Measurements from ENCODE around the gene VPS37C.

Gene VPS37C

GRCh38 chr11:61124574-61125309 is 36.5 kb downstream of the VPS37C start:
- Histone ChIP-seq H3K4me1 (ENCODE audit: low read depth, poor library complexity, severe bottlenecking) (peaks cover 6% of the 10 kb centered on the region), H4K20me1 (ENCODE audit: insufficient read depth) (no peaks in the 10 kb centered on the region), H3K4me3 (IDR thresholded peaks at IDR 0.05; ENCODE audit: insufficient read depth, low read depth, low read length) (no peak overlapping the region), H3K9ac (no peak overlapping the region), H3K79me2 (ENCODE audit: insufficient read depth, low read depth) (no peaks in the 10 kb centered on the region), H3K27ac (no peak overlapping the region), H3K4me2 (no peak overlapping the region), H3K36me3 (ENCODE audit: insufficient read depth) (no peaks in the 10 kb centered on the region), H3K27me3 (ENCODE audit: insufficient read depth, low read depth) (no peaks in the 10 kb centered on the region), H2AFZ (ENCODE audit: low read depth) (no peak overlapping the region)
- no peak for TF ChIP-seq CTCF (conservative IDR thresholded peaks at IDR 0.05; ENCODE audit: low read depth, low read length)

- no peak overlapping the region for H2AFZ ChIP-seq (ENCODE audit: low read depth)
- no peak overlapping the region for H3K9ac ChIP-seq
- H3K36me3 ChIP-seq (ENCODE audit: insufficient read depth), result no peaks in the 10 kb centered on the region
- no peaks in the 10 kb centered on the region for H4K20me1 ChIP-seq (ENCODE audit: insufficient read depth)
- no peak overlapping the region for H3K4me2 ChIP-seq
- H3K79me2 ChIP-seq (ENCODE audit: insufficient read depth, low read depth), result no peaks in the 10 kb centered on the region
- H3K4me1 ChIP-seq (ENCODE audit: low read depth, poor library complexity, severe bottlenecking), result no peaks in the 10 kb centered on the region
- H3K27ac ChIP-seq, result no peak overlapping the region
- no peak for TF ChIP-seq CTCF (conservative IDR thresholded peaks at IDR 0.05; ENCODE audit: low read depth, low read length)
- H3K27me3 ChIP-seq (ENCODE audit: insufficient read depth, low read depth), result no peaks in the 10 kb centered on the region
- no peak overlapping the region for H3K4me3 ChIP-seq (IDR thresholded peaks at IDR 0.05; ENCODE audit: insufficient read depth, low read depth, low read length)
Measured at GRCh38 chr11:61123775-61124571, 37.3 kb downstream of the VPS37C start.

- no peak overlapping the region for H3K4me3 ChIP-seq (IDR thresholded peaks at IDR 0.05; ENCODE audit: insufficient read depth, low read depth, low read length)
- H3K27ac ChIP-seq, result no peak overlapping the region
- no peak overlapping the region for H3K9ac ChIP-seq
- no peaks in the 10 kb centered on the region for H3K27me3 ChIP-seq (ENCODE audit: insufficient read depth, low read depth)
- no peaks in the 10 kb centered on the region for H3K4me1 ChIP-seq (ENCODE audit: low read depth, poor library complexity, severe bottlenecking)
- no peak overlapping the region for H2AFZ ChIP-seq (ENCODE audit: low read depth)
- no peak for TF ChIP-seq CTCF (conservative IDR thresholded peaks at IDR 0.05; ENCODE audit: low read depth, low read length)
- no peaks in the 10 kb centered on the region for H3K36me3 ChIP-seq (ENCODE audit: insufficient read depth)
- H3K79me2 ChIP-seq (ENCODE audit: insufficient read depth, low read depth), result no peaks in the 10 kb centered on the region
- H4K20me1 ChIP-seq (ENCODE audit: insufficient read depth), result no peaks in the 10 kb centered on the region
- H3K4me2 ChIP-seq, result no peak overlapping the region
Measured at GRCh38 chr11:61122761-61123160, 38.5 kb downstream of the VPS37C start.

- H3K27me3 ChIP-seq (ENCODE audit: insufficient read depth, low read depth), result no peaks in the 10 kb centered on the region
- H3K4me3 ChIP-seq (IDR thresholded peaks at IDR 0.05; ENCODE audit: insufficient read depth, low read depth, low read length), result no peak overlapping the region
- no peak overlapping the region for H3K9ac ChIP-seq
- H4K20me1 ChIP-seq (ENCODE audit: insufficient read depth), result no peaks in the 10 kb centered on the region
- H3K36me3 ChIP-seq (ENCODE audit: insufficient read depth), result no peaks in the 10 kb centered on the region
- no peak for TF ChIP-seq CTCF (conservative IDR thresholded peaks at IDR 0.05; ENCODE audit: low read depth, low read length)
- no peak overlapping the region for H3K4me2 ChIP-seq
- H2AFZ ChIP-seq (ENCODE audit: low read depth), result no peak overlapping the region
- no peak overlapping the region for H3K27ac ChIP-seq
- H3K79me2 ChIP-seq (ENCODE audit: insufficient read depth, low read depth), result no peaks in the 10 kb centered on the region
- no peaks in the 10 kb centered on the region for H3K4me1 ChIP-seq (ENCODE audit: low read depth, poor library complexity, severe bottlenecking)
Measured at GRCh38 chr11:61121917-61122316, 39.3 kb downstream of the VPS37C start.
